Measurements from ENCODE around the gene ROBO2. TPM values are rescaled to one million over a fixed set of nuclear protein-coding genes. Genes with fewer than 3 reads are reported as not detected.

Gene ROBO2
- polyA plus RNA-seq, 3 donors, result 79.5 to 103 (median 89.3) TPM

GRCh38 chr3:77321646-77322045, 281.7 kb downstream of the ROBO2 start:
- DNase-seq (ENCODE audit: low read depth in 3 of 3, low spot score in 2 of 3), result no peak

- no peak for DNase-seq (ENCODE audit: low read depth in 3 of 3, low spot score in 2 of 3)
Measured at GRCh38 chr3:77323626-77324025, 283.7 kb downstream of the ROBO2 start.

GRCh38 chr3:77324105-77324504, 284.2 kb downstream of the ROBO2 start:
- no peak for DNase-seq (ENCODE audit: low read depth in 3 of 3, low spot score in 2 of 3)

- no peak for DNase-seq (ENCODE audit: low read depth in 3 of 3, low spot score in 2 of 3)
Measured at GRCh38 chr3:77325280-77325679, 285.4 kb downstream of the ROBO2 start.

- DNase-seq (ENCODE audit: low read depth in 3 of 3, low spot score in 2 of 3), result no peak
Measured at GRCh38 chr3:77325702-77326101, 285.8 kb downstream of the ROBO2 start.

- no peak for DNase-seq (ENCODE audit: low read depth in 3 of 3, low spot score in 2 of 3)
Measured at GRCh38 chr3:77326586-77326985, 286.7 kb downstream of the ROBO2 start.

- no peak for DNase-seq (ENCODE audit: low read depth in 3 of 3, low spot score in 2 of 3)
Measured at GRCh38 chr3:77328690-77329089, 288.8 kb downstream of the ROBO2 start.

- no peak for DNase-seq (ENCODE audit: low read depth in 3 of 3, low spot score in 2 of 3)
Measured at GRCh38 chr3:77329116-77329515, 289.2 kb downstream of the ROBO2 start.

- DNase-seq (ENCODE audit: low read depth in 3 of 3, low spot score in 2 of 3), result no peak
Measured at GRCh38 chr3:77338195-77338594, 298.3 kb downstream of the ROBO2 start.

- DNase-seq (ENCODE audit: low read depth in 3 of 3, low spot score in 2 of 3), result no peak
Measured at GRCh38 chr3:77342027-77342426, 302.1 kb downstream of the ROBO2 start.

GRCh38 chr3:77342688-77343087, 302.8 kb downstream of the ROBO2 start:
- DNase-seq (ENCODE audit: low read depth in 3 of 3, low spot score in 2 of 3), result no peak

- no peak for DNase-seq (ENCODE audit: low read depth in 3 of 3, low spot score in 2 of 3)
Measured at GRCh38 chr3:77345009-77345408, 305.1 kb downstream of the ROBO2 start.

- no peak for DNase-seq (ENCODE audit: low read depth in 3 of 3, low spot score in 2 of 3)
Measured at GRCh38 chr3:77348244-77348855, 308.5 kb downstream of the ROBO2 start.

GRCh38 chr3:77354958-77355357, 315.1 kb downstream of the ROBO2 start:
- no peak for DNase-seq (ENCODE audit: low read depth in 3 of 3, low spot score in 2 of 3)

GRCh38 chr3:77362936-77363335, 323.0 kb downstream of the ROBO2 start:
- DNase-seq (ENCODE audit: low read depth in 3 of 3, low spot score in 2 of 3), result no peak

- DNase-seq (ENCODE audit: low read depth in 3 of 3, low spot score in 2 of 3), result no peak
Measured at GRCh38 chr3:77365152-77365551, 325.3 kb downstream of the ROBO2 start.

- no peak for DNase-seq (ENCODE audit: low read depth in 3 of 3, low spot score in 2 of 3)
Measured at GRCh38 chr3:77370413-77370812, 330.5 kb downstream of the ROBO2 start.

- DNase-seq (ENCODE audit: low read depth in 3 of 3, low spot score in 2 of 3), result no peak
Measured at GRCh38 chr3:77372018-77372417, 332.1 kb downstream of the ROBO2 start.

GRCh38 chr3:77372634-77373346, 332.9 kb downstream of the ROBO2 start:
- DNase-seq (ENCODE audit: low read depth in 3 of 3, low spot score in 2 of 3), result no peak

GRCh38 chr3:77373619-77374018, 333.7 kb downstream of the ROBO2 start:
- DNase-seq (ENCODE audit: low read depth in 3 of 3, low spot score in 2 of 3), result no peak

GRCh38 chr3:77376511-77376910, 336.6 kb downstream of the ROBO2 start:
- DNase-seq (ENCODE audit: low read depth in 3 of 3, low spot score in 2 of 3), result no peak

GRCh38 chr3:77377717-77378116, 337.8 kb downstream of the ROBO2 start:
- DNase-seq (ENCODE audit: low read depth in 3 of 3, low spot score in 2 of 3), result no peak

- DNase-seq (ENCODE audit: low read depth in 3 of 3, low spot score in 2 of 3), result no peak
Measured at GRCh38 chr3:77380136-77380535, 340.2 kb downstream of the ROBO2 start.
